Caco-2 (cell line): Measurements from ENCODE around the gene SYT14. TPM values are rescaled to one million over a fixed set of nuclear protein-coding genes. Genes with fewer than 3 reads are reported as not detected.

Source experiments
- BruUV-seq: library from RNA; stranded (reverse); fragments of 400-500 nt; replicated peaks from 2 replicates; lab custom pipeline; 2021; lab: Mats Ljungman, UMichigan
- CTCF ChIA-PET: fragments of 300-600 bp; sonication (Branson Sonifier 250); formaldehyde crosslinking; loops from one replicate; lab custom pipeline; 2022; ENCODE audit warnings: antibody characterized with exemption; lab: Charles Lee
- POLR2A ChIA-PET: fragments of 300-600 bp; sonication (Branson Sonifier 250); formaldehyde crosslinking; loops from one replicate; lab custom pipeline; 2022; ENCODE audit warnings: antibody characterized with exemption; lab: Charles Lee
- DNase-seq, 2 experiments: peaks; one replicate each; pipeline versions ENCODE4 v3.0.0 to v3.0.0-alpha.2; 2020 to 2022
- H3K27me3 ChIP-seq: replicated peaks from 2 replicates; pipeline ENCODE4 v1.6.0; 2011; ENCODE audit warnings: low read length; ENCODE audit not compliant: control insufficient read depth, insufficient read depth
- H3K36me3 ChIP-seq: 2 replicates; pipeline ENCODE4 v1.5.1; 2011; ENCODE audit warnings: low read length; ENCODE audit not compliant: control insufficient read depth, insufficient read depth
- H3K4me1 ChIP-seq: fragments of 250-450 bp; sonication (Bioruptor Pico); 2 replicates; pipeline ENCODE4 v1.5.1; 2020; ENCODE audit warnings: mild to moderate bottlenecking
- H3K4me3 ChIP-seq: 2 replicates; pipeline ENCODE4 v1.5.1; 2011; ENCODE audit warnings: low read depth, mild to moderate bottlenecking, control low read depth, low read length
- H3K9me3 ChIP-seq: fragments of 250-450 bp; sonication (Bioruptor Pico); 2 replicates; pipeline ENCODE4 v1.5.1; 2020; ENCODE audit warnings: mild to moderate bottlenecking, moderate library complexity
- H3K27ac Mint-ChIP-seq: one replicate; pipeline ENCODE4 v1.8.0; 2022; ENCODE audit warnings: mixed read lengths; ENCODE audit not compliant: unreplicated experiment
- H3K27me3 Mint-ChIP-seq: one replicate; pipeline ENCODE4 v1.8.0; 2022; ENCODE audit warnings: mixed read lengths; ENCODE audit not compliant: insufficient read depth, unreplicated experiment
- H3K36me3 Mint-ChIP-seq: one replicate; pipeline ENCODE4 v1.8.0; 2022; ENCODE audit warnings: mild to moderate bottlenecking, mixed read lengths; ENCODE audit not compliant: insufficient read depth, unreplicated experiment
- H3K4me1 Mint-ChIP-seq: one replicate; pipeline ENCODE4 v1.8.0; 2022; ENCODE audit warnings: low read depth, mixed read lengths; ENCODE audit not compliant: unreplicated experiment
- H3K4me3 Mint-ChIP-seq: one replicate; pipeline ENCODE4 v1.8.0; 2022; ENCODE audit warnings: mild to moderate bottlenecking, moderate library complexity, mixed read lengths; ENCODE audit not compliant: unreplicated experiment
- H3K9me3 Mint-ChIP-seq: one replicate; pipeline ENCODE4 v1.8.0; 2022; ENCODE audit warnings: mixed read lengths; ENCODE audit not compliant: unreplicated experiment
- intact Hi-C: fragments of 100-400 bp; cut with micrococcal nuclease; formaldehyde crosslinking; loops from one replicate; pipeline ENCODE4 v1.10.0; 2022; ENCODE audit not compliant: unreplicated experiment
- total RNA-seq: library from RNA; stranded (reverse); gene quantifications from 2 replicates; pipeline ENCODE4 v1.2.3, GENCODE V29; 2022
- TF ChIP-seq, protein P1 (sequence below), 2 experiments: fragments of 200-600 bp in 1 of 2; IDR thresholded peaks; 1 replicate in 1 of 2; 2 replicates in 1 of 2; pipeline versions ENCODE4 v1.5.1 to v1.8.0; 2011 to 2022; ENCODE audit warnings: antibody characterized with exemption in 1 of 2, control low read depth in 1 of 2, inconsistent platforms in 1 of 2, low read depth in 1 of 2, low read length in 1 of 2, mild to moderate bottlenecking in 1 of 2, moderate library complexity in 1 of 2; ENCODE audit not compliant: insufficient read depth in 1 of 2, severe bottlenecking in 1 of 2, unreplicated experiment in 1 of 2

Gene SYT14
- total RNA-seq, 1 experiment from 2014 or later = 0.18 TPM

DNA sequence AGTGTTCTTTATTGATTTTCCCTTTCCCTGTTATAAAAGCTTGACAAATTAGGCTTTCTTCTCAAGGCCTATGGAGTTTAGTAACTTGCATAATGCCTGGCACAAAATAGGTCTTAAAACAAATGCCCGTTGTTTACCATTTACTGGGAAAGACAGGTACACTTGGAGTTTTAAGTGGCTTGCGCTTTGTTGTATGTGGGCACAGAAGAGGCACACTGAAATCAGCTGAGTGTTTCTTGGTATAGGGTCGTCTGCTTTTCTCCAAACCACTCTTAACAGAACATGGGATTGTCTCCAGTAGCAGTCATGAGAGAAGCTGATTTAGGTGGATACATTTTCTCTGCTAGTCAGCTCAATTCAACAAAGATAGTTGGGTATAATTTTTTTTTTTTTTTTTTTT is 132.5 kb downstream of the SYT14 start:
- H3K4me3 ChIP-seq = no peak overlapping the region
- CTCF ChIA-PET = interaction anchor here (0.6 kb wide), 1 partner anchor 264 kb away, joined by 3 read pairs; no protein-coding TSS in a partner anchor
- DNase-seq = no peak
- H3K4me1 Mint-ChIP-seq = no peaks in the 10 kb centered on the region
- peaks cover 10% of the 10 kb centered on the region for H3K9me3 Mint-ChIP-seq
- POLR2A ChIA-PET = no interaction called here
- no peaks in the 10 kb centered on the region for H3K27me3 Mint-ChIP-seq
- H3K36me3 Mint-ChIP-seq = no peaks in the 10 kb centered on the region
- no peaks in the 10 kb centered on the region for H3K36me3 ChIP-seq
- H3K27me3 ChIP-seq = no peaks in the 10 kb centered on the region
- intact Hi-C loops = no loop called here
- H3K27ac Mint-ChIP-seq = no peak overlapping the region
- H3K9me3 ChIP-seq = peaks cover 3% of the 10 kb centered on the region; the same call in 1 of the 2 replicates
- TF ChIP-seq, protein P1, sequence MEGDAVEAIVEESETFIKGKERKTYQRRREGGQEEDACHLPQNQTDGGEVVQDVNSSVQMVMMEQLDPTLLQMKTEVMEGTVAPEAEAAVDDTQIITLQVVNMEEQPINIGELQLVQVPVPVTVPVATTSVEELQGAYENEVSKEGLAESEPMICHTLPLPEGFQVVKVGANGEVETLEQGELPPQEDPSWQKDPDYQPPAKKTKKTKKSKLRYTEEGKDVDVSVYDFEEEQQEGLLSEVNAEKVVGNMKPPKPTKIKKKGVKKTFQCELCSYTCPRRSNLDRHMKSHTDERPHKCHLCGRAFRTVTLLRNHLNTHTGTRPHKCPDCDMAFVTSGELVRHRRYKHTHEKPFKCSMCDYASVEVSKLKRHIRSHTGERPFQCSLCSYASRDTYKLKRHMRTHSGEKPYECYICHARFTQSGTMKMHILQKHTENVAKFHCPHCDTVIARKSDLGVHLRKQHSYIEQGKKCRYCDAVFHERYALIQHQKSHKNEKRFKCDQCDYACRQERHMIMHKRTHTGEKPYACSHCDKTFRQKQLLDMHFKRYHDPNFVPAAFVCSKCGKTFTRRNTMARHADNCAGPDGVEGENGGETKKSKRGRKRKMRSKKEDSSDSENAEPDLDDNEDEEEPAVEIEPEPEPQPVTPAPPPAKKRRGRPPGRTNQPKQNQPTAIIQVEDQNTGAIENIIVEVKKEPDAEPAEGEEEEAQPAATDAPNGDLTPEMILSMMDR (IDR thresholded peaks at IDR 0.05; ENCODE audit: insufficient read depth in 1 of 2, low read depth in 1 of 2, low read length in 1 of 2, severe bottlenecking in 1 of 2, unreplicated experiment in 1 of 2) = no peak
- no peaks in the 10 kb centered on the region for H3K4me1 ChIP-seq
- no peak overlapping the region for H3K4me3 Mint-ChIP-seq
- no TSS peak for BruUV-seq

GRCh38 chr1:210072129-210072528 is 134.1 kb downstream of the SYT14 start:
- no peaks in the 10 kb centered on the region for H3K27me3 Mint-ChIP-seq
- BruUV-seq = no TSS peak
- no peaks in the 10 kb centered on the region for H3K36me3 Mint-ChIP-seq
- Histone ChIP-seq H3K27me3 (no peaks in the 10 kb centered on the region), H3K4me1 (no peaks in the 10 kb centered on the region), H3K4me3 (no peak overlapping the region), H3K9me3 (peaks cover 7% of the 10 kb centered on the region; the same call in 1 of the 2 replicates), H3K36me3 (no peaks in the 10 kb centered on the region)
- no peak overlapping the region for H3K4me3 Mint-ChIP-seq
- TF ChIP-seq, protein P1 (IDR thresholded peaks at IDR 0.05; ENCODE audit: insufficient read depth in 1 of 2, low read depth in 1 of 2, low read length in 1 of 2, severe bottlenecking in 1 of 2, unreplicated experiment in 1 of 2) = no peak
- peaks cover 5% of the 10 kb centered on the region for H3K9me3 Mint-ChIP-seq
- CTCF ChIA-PET = no interaction called here
- H3K27ac Mint-ChIP-seq = no peak overlapping the region
- no peak for DNase-seq
- intact Hi-C loops = no loop called here
- H3K4me1 Mint-ChIP-seq = no peaks in the 10 kb centered on the region
- POLR2A ChIA-PET = no interaction called here

DNA sequence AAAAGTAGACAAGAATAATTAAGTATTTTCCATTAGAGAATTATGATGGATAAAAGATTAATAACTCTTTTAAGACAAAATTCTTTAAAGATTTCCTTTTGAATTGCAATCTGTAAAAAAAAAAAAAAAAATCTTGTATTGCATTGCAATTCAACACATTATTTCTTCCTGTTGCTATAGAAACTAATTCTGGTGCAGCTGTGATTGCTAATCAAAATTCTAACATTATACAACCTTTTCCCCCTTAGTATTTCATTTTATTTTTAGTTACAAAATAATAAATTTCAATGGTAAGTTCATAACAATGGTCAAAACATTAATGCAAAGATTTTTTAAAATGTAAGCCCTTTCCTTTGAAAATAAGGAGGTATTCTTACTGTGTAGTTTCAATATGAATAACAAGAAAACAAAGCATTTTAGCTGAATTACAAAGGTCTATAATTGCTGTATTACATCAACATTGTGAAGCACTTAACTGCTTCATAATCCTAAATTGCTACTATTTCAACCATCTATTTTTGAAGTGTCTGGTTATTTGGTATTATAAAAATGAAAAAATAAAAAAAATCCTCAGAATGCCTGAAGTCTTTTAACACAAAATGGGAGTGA is 135.0 kb downstream of the SYT14 start:
- H3K36me3 ChIP-seq = no peaks in the 10 kb centered on the region
- H3K9me3 Mint-ChIP-seq = no peaks in the 10 kb centered on the region
- intact Hi-C loops = no loop called here
- no peaks in the 10 kb centered on the region for H3K4me1 ChIP-seq
- H3K4me1 Mint-ChIP-seq = no peaks in the 10 kb centered on the region
- no peaks in the 10 kb centered on the region for H3K36me3 Mint-ChIP-seq
- 0 out of 2 replicates have a peak, but pooled peaks cover 4% of the 10 kb centered on the region for H3K9me3 ChIP-seq
- TF ChIP-seq, protein P1 (IDR thresholded peaks at IDR 0.05; ENCODE audit: insufficient read depth in 1 of 2, low read depth in 1 of 2, low read length in 1 of 2, severe bottlenecking in 1 of 2, unreplicated experiment in 1 of 2) = no peak
- no peak overlapping the region for H3K4me3 ChIP-seq
- no peaks in the 10 kb centered on the region for H3K27me3 ChIP-seq
- no peak overlapping the region for H3K4me3 Mint-ChIP-seq
- no peak overlapping the region for H3K27ac Mint-ChIP-seq
- no TSS peak for BruUV-seq
- CTCF ChIA-PET = no interaction called here
- DNase-seq = no peak
- POLR2A ChIA-PET = no interaction called here
- no peaks in the 10 kb centered on the region for H3K27me3 Mint-ChIP-seq
